ENCODE measurements around the gene ACO1.

ACO1 gene

GRCh38 chr9:32455738-32456137 lies 71.3 kb downstream of the ACO1 start:
- no peak overlapping the region for H3K18ac ChIP-seq (ENCODE audit: low read length)
- no peak overlapping the region for H2AK5ac ChIP-seq (ENCODE audit: low read length)
- no peak overlapping the region for H3K23ac ChIP-seq (ENCODE audit: low read length)
- H2BK15ac ChIP-seq (replicated peaks; ENCODE audit: low read depth), result no peak overlapping the region
- H4K8ac ChIP-seq (ENCODE audit: low read depth, low read length), result no peak overlapping the region
- no peak overlapping the region for H3K27ac ChIP-seq (ENCODE audit: low read depth, low read length)
- DNase-seq, result no peak
- H3K79me1 ChIP-seq (ENCODE audit: low read length), result no peaks in the 10 kb centered on the region
- no peak overlapping the region for H2BK120ac ChIP-seq (ENCODE audit: low read depth, low read length)
- H3K4me1 ChIP-seq (ENCODE audit: control insufficient read depth, low read depth, low read length), result no peaks in the 10 kb centered on the region
- H2BK5ac ChIP-seq (ENCODE audit: low read length), result no peak overlapping the region
- no peak overlapping the region for H4K5ac ChIP-seq (ENCODE audit: low read length)
- H3K9ac ChIP-seq (ENCODE audit: low read length), result no peak overlapping the region
- no peaks in the 10 kb centered on the region for H3K79me2 ChIP-seq (ENCODE audit: control insufficient read depth, insufficient read depth, low read length)
- peaks cover 2% of the 10 kb centered on the region for H3K36me3 ChIP-seq (ENCODE audit: control insufficient read depth, insufficient read depth, low read length)
- WGBS (ENCODE audit: extremely low coverage, insufficient coverage, low lambda C conversion rate), result no CpG with 5 or more reads among the region's 5 CpGs
- no peak overlapping the region for H3K4me3 ChIP-seq (ENCODE audit: low read length)
- H3K56ac ChIP-seq (ENCODE audit: low read length), result no peak overlapping the region
- H3K4me2 ChIP-seq (ENCODE audit: low read length), result no peak overlapping the region
- no peak overlapping the region for H3K4ac ChIP-seq (ENCODE audit: low read depth, low read length)
- H3K27me3 ChIP-seq (ENCODE audit: insufficient read depth, low read length, poor library complexity), result no peaks in the 10 kb centered on the region

GRCh38 chr9:32456564-32456963 lies 72.1 kb downstream of the ACO1 start:
- no peak overlapping the region for H2AK5ac ChIP-seq (ENCODE audit: low read length)
- no peak overlapping the region for H2BK15ac ChIP-seq (replicated peaks; ENCODE audit: low read depth)
- no peak overlapping the region for H4K5ac ChIP-seq (ENCODE audit: low read length)
- H3K9ac ChIP-seq (ENCODE audit: low read length), result no peak overlapping the region
- H3K36me3 ChIP-seq (ENCODE audit: control insufficient read depth, insufficient read depth, low read length), result no peaks in the 10 kb centered on the region
- H3K27ac ChIP-seq (ENCODE audit: low read depth, low read length), result no peak overlapping the region
- no peak overlapping the region for H2BK120ac ChIP-seq (ENCODE audit: low read depth, low read length)
- no peak overlapping the region for H3K18ac ChIP-seq (ENCODE audit: low read length)
- no peak overlapping the region for H4K8ac ChIP-seq (ENCODE audit: low read depth, low read length)
- H3K79me1 ChIP-seq (ENCODE audit: low read length), result no peaks in the 10 kb centered on the region
- H3K4me3 ChIP-seq (ENCODE audit: low read length), result no peak overlapping the region
- no peaks in the 10 kb centered on the region for H3K27me3 ChIP-seq (ENCODE audit: insufficient read depth, low read length, poor library complexity)
- H2BK5ac ChIP-seq (ENCODE audit: low read length), result no peak overlapping the region
- H3K23ac ChIP-seq (ENCODE audit: low read length), result no peak overlapping the region
- no peak overlapping the region for H3K4ac ChIP-seq (ENCODE audit: low read depth, low read length)
- no peak overlapping the region for H3K4me2 ChIP-seq (ENCODE audit: low read length)
- no peak overlapping the region for H3K56ac ChIP-seq (ENCODE audit: low read length)
- H3K79me2 ChIP-seq (ENCODE audit: control insufficient read depth, insufficient read depth, low read length), result no peaks in the 10 kb centered on the region
- peak; percentile 9 for DNase-seq
- no peaks in the 10 kb centered on the region for H3K4me1 ChIP-seq (ENCODE audit: control insufficient read depth, low read depth, low read length)
- WGBS (ENCODE audit: extremely low coverage, insufficient coverage, low lambda C conversion rate), result no CpG with 5 or more reads among the region's 1 CpG

GRCh38 chr9:32463500-32464293 lies 79.3 kb downstream of the ACO1 start:
- Histone ChIP-seq H3K4ac (ENCODE audit: low read depth, low read length) (no peak overlapping the region), H3K18ac (ENCODE audit: low read length) (no peak overlapping the region), H4K5ac (ENCODE audit: low read length) (no peak overlapping the region), H2BK5ac (ENCODE audit: low read length) (no peak overlapping the region), H3K79me2 (ENCODE audit: control insufficient read depth, insufficient read depth, low read length) (no peaks in the 10 kb centered on the region), H3K56ac (ENCODE audit: low read length) (no peak overlapping the region), H2AK5ac (ENCODE audit: low read length) (no peak overlapping the region), H3K9ac (ENCODE audit: low read length) (no peak overlapping the region), H3K23ac (ENCODE audit: low read length) (no peak overlapping the region), H3K4me1 (ENCODE audit: control insufficient read depth, low read depth, low read length) (no peaks in the 10 kb centered on the region), H3K79me1 (ENCODE audit: low read length) (no peaks in the 10 kb centered on the region), H3K27me3 (ENCODE audit: insufficient read depth, low read length, poor library complexity) (no peaks in the 10 kb centered on the region), H3K27ac (ENCODE audit: low read depth, low read length) (no peak overlapping the region), H4K8ac (ENCODE audit: low read depth, low read length) (no peak overlapping the region), H2BK120ac (ENCODE audit: low read depth, low read length) (no peak overlapping the region), H3K4me2 (ENCODE audit: low read length) (no peak overlapping the region), H3K4me3 (ENCODE audit: low read length) (no peak overlapping the region), H3K36me3 (ENCODE audit: control insufficient read depth, insufficient read depth, low read length) (no peaks in the 10 kb centered on the region), H2BK15ac (replicated peaks; ENCODE audit: low read depth) (no peak overlapping the region)
- DNase-seq, result peak; percentile 5
- WGBS (ENCODE audit: extremely low coverage, insufficient coverage, low lambda C conversion rate), result no CpG with 5 or more reads among the region's 5 CpGs

GRCh38 chr9:32468740-32469139 lies 84.3 kb downstream of the ACO1 start:
- Histone ChIP-seq H3K79me1 (ENCODE audit: low read length) (no peaks in the 10 kb centered on the region), H2AK5ac (ENCODE audit: low read length) (no peak overlapping the region), H2BK120ac (ENCODE audit: low read depth, low read length) (no peak overlapping the region), H3K56ac (ENCODE audit: low read length) (no peak overlapping the region), H3K36me3 (ENCODE audit: control insufficient read depth, insufficient read depth, low read length) (no peaks in the 10 kb centered on the region), H2BK15ac (replicated peaks; ENCODE audit: low read depth) (no peak overlapping the region), H3K18ac (ENCODE audit: low read length) (no peak overlapping the region), H2BK5ac (ENCODE audit: low read length) (no peak overlapping the region), H4K8ac (ENCODE audit: low read depth, low read length) (no peak overlapping the region), H4K5ac (ENCODE audit: low read length) (no peak overlapping the region), H3K9ac (ENCODE audit: low read length) (no peak overlapping the region), H3K4me1 (ENCODE audit: control insufficient read depth, low read depth, low read length) (no peaks in the 10 kb centered on the region), H3K23ac (ENCODE audit: low read length) (no peak overlapping the region), H3K27ac (ENCODE audit: low read depth, low read length) (no peak overlapping the region), H3K4ac (ENCODE audit: low read depth, low read length) (no peak overlapping the region), H3K79me2 (ENCODE audit: control insufficient read depth, insufficient read depth, low read length) (no peaks in the 10 kb centered on the region), H3K4me2 (ENCODE audit: low read length) (no peak overlapping the region), H3K27me3 (ENCODE audit: insufficient read depth, low read length, poor library complexity) (no peaks in the 10 kb centered on the region), H3K4me3 (ENCODE audit: low read length) (no peak overlapping the region)
- WGBS (ENCODE audit: extremely low coverage, insufficient coverage, low lambda C conversion rate), result no CpG with 5 or more reads among the region's 1 CpG
- DNase-seq, result no peak

GRCh38 chr9:32472344-32472743 lies 87.9 kb downstream of the ACO1 start:
- no peaks in the 10 kb centered on the region for H3K36me3 ChIP-seq (ENCODE audit: control insufficient read depth, insufficient read depth, low read length)
- no peak overlapping the region for H3K4ac ChIP-seq (ENCODE audit: low read depth, low read length)
- H2AK5ac ChIP-seq (ENCODE audit: low read length), result no peak overlapping the region
- H3K27me3 ChIP-seq (ENCODE audit: insufficient read depth, low read length, poor library complexity), result no peaks in the 10 kb centered on the region
- no peak overlapping the region for H3K9ac ChIP-seq (ENCODE audit: low read length)
- H4K8ac ChIP-seq (ENCODE audit: low read depth, low read length), result no peak overlapping the region
- no peak overlapping the region for H3K23ac ChIP-seq (ENCODE audit: low read length)
- H3K18ac ChIP-seq (ENCODE audit: low read length), result no peak overlapping the region
- no peaks in the 10 kb centered on the region for H3K4me1 ChIP-seq (ENCODE audit: control insufficient read depth, low read depth, low read length)
- H3K56ac ChIP-seq (ENCODE audit: low read length), result no peak overlapping the region
- H2BK15ac ChIP-seq (replicated peaks; ENCODE audit: low read depth), result no peak overlapping the region
- no peak overlapping the region for H3K27ac ChIP-seq (ENCODE audit: low read depth, low read length)
- no peak overlapping the region for H3K4me3 ChIP-seq (ENCODE audit: low read length)
- H3K79me1 ChIP-seq (ENCODE audit: low read length), result no peaks in the 10 kb centered on the region
- no peaks in the 10 kb centered on the region for H3K79me2 ChIP-seq (ENCODE audit: control insufficient read depth, insufficient read depth, low read length)
- no peak overlapping the region for H3K4me2 ChIP-seq (ENCODE audit: low read length)
- no peak overlapping the region for H2BK5ac ChIP-seq (ENCODE audit: low read length)
- no peak overlapping the region for H2BK120ac ChIP-seq (ENCODE audit: low read depth, low read length)
- no CpG with 5 or more reads among the region's 3 CpGs for WGBS (ENCODE audit: extremely low coverage, insufficient coverage, low lambda C conversion rate)
- DNase-seq, result no peak
- H4K5ac ChIP-seq (ENCODE audit: low read length), result no peak overlapping the region

GRCh38 chr9:32483343-32483742 lies 98.9 kb downstream of the ACO1 start:
- H2BK5ac ChIP-seq (ENCODE audit: low read length), result no peak overlapping the region
- no peak overlapping the region for H2BK15ac ChIP-seq (replicated peaks; ENCODE audit: low read depth)
- no peaks in the 10 kb centered on the region for H3K79me2 ChIP-seq (ENCODE audit: control insufficient read depth, insufficient read depth, low read length)
- H3K9ac ChIP-seq (ENCODE audit: low read length), result no peak overlapping the region
- H4K8ac ChIP-seq (ENCODE audit: low read depth, low read length), result no peak overlapping the region
- no peak overlapping the region for H3K18ac ChIP-seq (ENCODE audit: low read length)
- no peak overlapping the region for H4K5ac ChIP-seq (ENCODE audit: low read length)
- no peak overlapping the region for H3K23ac ChIP-seq (ENCODE audit: low read length)
- H2AK5ac ChIP-seq (ENCODE audit: low read length), result no peak overlapping the region
- no peak overlapping the region for H2BK120ac ChIP-seq (ENCODE audit: low read depth, low read length)
- H3K4me3 ChIP-seq (ENCODE audit: low read length), result no peak overlapping the region
- H3K4me2 ChIP-seq (ENCODE audit: low read length), result no peak overlapping the region
- H3K79me1 ChIP-seq (ENCODE audit: low read length), result no peaks in the 10 kb centered on the region
- H3K4me1 ChIP-seq (ENCODE audit: control insufficient read depth, low read depth, low read length), result no peaks in the 10 kb centered on the region
- no peak overlapping the region for H3K4ac ChIP-seq (ENCODE audit: low read depth, low read length)
- DNase-seq, result no peak
- no peak overlapping the region for H3K27ac ChIP-seq (ENCODE audit: low read depth, low read length)
- H3K36me3 ChIP-seq (ENCODE audit: control insufficient read depth, insufficient read depth, low read length), result peaks cover 3% of the 10 kb centered on the region
- no peak overlapping the region for H3K56ac ChIP-seq (ENCODE audit: low read length)
- no peaks in the 10 kb centered on the region for H3K27me3 ChIP-seq (ENCODE audit: insufficient read depth, low read length, poor library complexity)
- no CpG with 5 or more reads among the region's 4 CpGs for WGBS (ENCODE audit: extremely low coverage, insufficient coverage, low lambda C conversion rate)
